WTC11 (cell line): ENCODE data around the gene TNFSF13B. TPM values are rescaled to one million over a fixed set of nuclear protein-coding genes. Genes with fewer than 3 reads are reported as not detected.

ENCODE experiments used
- ATAC-seq: fragments of 200-7000 bp; cut with Tn5 transposase; 2 replicates; pipeline ENCODE4 v1.10.0; 2021; ENCODE audit warnings: mild to moderate bottlenecking, moderate library complexity
- CTCF ChIA-PET: fragments of 300-600 bp; sonication (Branson Sonifier 250); formaldehyde crosslinking; loops from one replicate; lab custom pipeline; 2021; ENCODE audit warnings: antibody characterized with exemption; lab: Charles Lee
- POLR2A ChIA-PET: fragments of 350-600 bp; sonication (Branson Sonifier 250); formaldehyde crosslinking; loops from one replicate; lab custom pipeline; 2021; ENCODE audit warnings: antibody characterized with exemption; lab: Charles Lee
- DNase-seq: peaks from one replicate; pipeline ENCODE4 v3.0.0; 2021; ENCODE audit warnings: low spot score
- H3K27ac Mint-ChIP-seq: 2 replicates; pipeline ENCODE4 v1.8.0; 2021; ENCODE audit warnings: mixed read lengths
- H3K27me3 Mint-ChIP-seq: 2 replicates; pipeline ENCODE4 v1.8.0; 2021; ENCODE audit warnings: low read depth, mild to moderate bottlenecking, moderate library complexity, mixed read lengths
- H3K36me3 Mint-ChIP-seq: 2 replicates; pipeline ENCODE4 v1.8.0; 2021; ENCODE audit warnings: mixed read lengths
- H3K4me1 Mint-ChIP-seq: 2 replicates; pipeline ENCODE4 v1.8.0; 2022; ENCODE audit warnings: mixed read lengths
- H3K4me3 Mint-ChIP-seq: 2 replicates; pipeline ENCODE4 v1.8.0; 2021; ENCODE audit warnings: mild to moderate bottlenecking, moderate library complexity, mixed read lengths
- H3K9me3 Mint-ChIP-seq: 2 replicates; pipeline ENCODE4 v1.8.0; 2021; ENCODE audit warnings: mixed read lengths
- ETV6 ChIP-seq: sonication (generic); formaldehyde crosslinking; IDR thresholded peaks from 2 replicates; pipeline ENCODE4 v1.8.1; 2022; ENCODE audit warnings: mild to moderate bottlenecking, missing genetic modification reagents
- FOXJ3 ChIP-seq: sonication (generic); formaldehyde crosslinking; IDR thresholded peaks from 2 replicates; pipeline ENCODE4 v1.9.0; 2021; ENCODE audit warnings: missing genetic modification reagents, mild to moderate bottlenecking, borderline replicate concordance
- GABPB1 ChIP-seq: sonication (generic); formaldehyde crosslinking; IDR thresholded peaks from 2 replicates; pipeline ENCODE4 v1.8.1; 2023; ENCODE audit warnings: mild to moderate bottlenecking, missing genetic modification reagents
- GRHL2 ChIP-seq: fragments of 250-450 bp; sonication (Bioruptor Pico); IDR thresholded peaks from 2 replicates; pipeline ENCODE4 v1.8.0; 2022; ENCODE audit warnings: mild to moderate bottlenecking, moderate library complexity; ENCODE audit not compliant: insufficient replicate concordance, severe bottlenecking
- JUN ChIP-seq: sonication (generic); formaldehyde crosslinking; IDR thresholded peaks from 2 replicates; pipeline ENCODE4 v1.8.0; 2023; ENCODE audit warnings: mild to moderate bottlenecking, missing genetic modification reagents
- KAT7 ChIP-seq: sonication (generic); formaldehyde crosslinking; IDR thresholded peaks from 2 replicates; pipeline ENCODE4 v1.8.1; 2023; ENCODE audit warnings: missing genetic modification reagents, mild to moderate bottlenecking, borderline replicate concordance
- NFE2L1 ChIP-seq: sonication (generic); formaldehyde crosslinking; IDR thresholded peaks from 2 replicates; pipeline ENCODE4 v1.8.1; 2023; ENCODE audit warnings: missing genetic modification reagents
- NR3C1 ChIP-seq: sonication (generic); formaldehyde crosslinking; conservative IDR thresholded peaks from 2 replicates; pipeline ENCODE4 v1.8.1; 2023; ENCODE audit warnings: low read depth, mild to moderate bottlenecking, missing genetic modification reagents
- RORB ChIP-seq: fragments of 250-450 bp; sonication (Bioruptor Pico); IDR thresholded peaks from 2 replicates; pipeline ENCODE4 v1.9.0; 2021; ENCODE audit warnings: mild to moderate bottlenecking
- ZNF232 ChIP-seq: sonication (generic); formaldehyde crosslinking; IDR thresholded peaks from 2 replicates; pipeline ENCODE4 v1.8.0; 2022; ENCODE audit warnings: mild to moderate bottlenecking, missing genetic modification reagents
- ZNF671 ChIP-seq: fragments of 250-450 bp; sonication (Bioruptor Pico); IDR thresholded peaks from 2 replicates; pipeline ENCODE4 v1.8.0; 2021; ENCODE audit warnings: mild to moderate bottlenecking
- total RNA-seq: library from RNA; stranded (reverse); gene quantifications from 3 replicates; pipeline ENCODE4 v1.2.3, GENCODE V29; 2021
- TF ChIP-seq, protein P1 (sequence below): sonication (generic); formaldehyde crosslinking; IDR thresholded peaks from 2 replicates; pipeline ENCODE4 v1.8.0; 2022; ENCODE audit warnings: mild to moderate bottlenecking, missing genetic modification reagents
- TF ChIP-seq, protein P2 (sequence below): sonication (generic); formaldehyde crosslinking; IDR thresholded peaks from 2 replicates; pipeline ENCODE4 v1.8.1; 2022; ENCODE audit warnings: mild to moderate bottlenecking, missing genetic modification reagents, moderate library complexity, borderline replicate concordance
- TF ChIP-seq, protein P3 (sequence below): fragments of 250-450 bp; sonication (Bioruptor Pico); conservative IDR thresholded peaks from 2 replicates; pipeline ENCODE4 v1.9.0; 2021; ENCODE audit warnings: mild to moderate bottlenecking
- TF ChIP-seq, protein P4 (sequence below): sonication (generic); formaldehyde crosslinking; IDR thresholded peaks from 2 replicates; pipeline ENCODE4 v1.8.0; 2022; ENCODE audit warnings: mild to moderate bottlenecking, missing genetic modification reagents
- TF ChIP-seq, protein P5 (sequence below): sonication (generic); formaldehyde crosslinking; IDR thresholded peaks from 2 replicates; pipeline ENCODE4 v1.8.1; 2022; ENCODE audit warnings: low read depth, missing genetic modification reagents, borderline replicate concordance
- TF ChIP-seq, protein P6 (sequence below): fragments of 250-450 bp; sonication (Bioruptor Pico); IDR thresholded peaks from 2 replicates; pipeline ENCODE4 v1.9.0; 2021; ENCODE audit warnings: mild to moderate bottlenecking
- TF ChIP-seq, protein P7 (sequence below): sonication (generic); formaldehyde crosslinking; IDR thresholded peaks from 2 replicates; pipeline ENCODE4 v1.8.0; 2022; ENCODE audit warnings: mild to moderate bottlenecking, missing genetic modification reagents
- TF ChIP-seq, protein P8 (sequence below): sonication (generic); formaldehyde crosslinking; IDR thresholded peaks from 2 replicates; pipeline ENCODE4 v1.8.1; 2023; ENCODE audit warnings: mild to moderate bottlenecking, missing genetic modification reagents, moderate library complexity

TNFSF13B gene
- total RNA-seq, 1 experiment from 2014 or later, result 0.39 TPM

DNA sequence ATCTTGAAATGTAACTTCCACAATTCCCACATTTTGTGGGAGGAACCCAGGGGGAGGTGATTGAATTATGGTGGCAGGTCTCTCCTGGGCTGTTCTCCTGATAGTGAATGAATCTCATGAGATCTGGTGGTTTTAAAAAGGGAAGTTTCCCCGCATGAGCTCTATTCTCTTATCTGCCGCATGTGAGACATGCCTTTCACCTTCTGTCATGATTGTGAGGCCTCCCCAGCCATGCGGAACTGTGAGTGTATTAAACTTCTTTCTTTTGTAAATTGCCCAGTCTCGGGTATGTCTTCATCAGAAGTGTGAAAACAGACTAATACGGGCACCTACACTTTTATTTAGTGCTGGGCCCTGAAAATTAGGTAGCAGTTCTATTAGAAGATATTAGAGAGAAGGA lies 45.8 kb downstream of the TNFSF13B start:
- DNase-seq, result no peak
- no peaks in the 10 kb centered on the region for H3K36me3 Mint-ChIP-seq
- no peak for ATAC-seq
- TF ChIP-seq, protein P1, sequence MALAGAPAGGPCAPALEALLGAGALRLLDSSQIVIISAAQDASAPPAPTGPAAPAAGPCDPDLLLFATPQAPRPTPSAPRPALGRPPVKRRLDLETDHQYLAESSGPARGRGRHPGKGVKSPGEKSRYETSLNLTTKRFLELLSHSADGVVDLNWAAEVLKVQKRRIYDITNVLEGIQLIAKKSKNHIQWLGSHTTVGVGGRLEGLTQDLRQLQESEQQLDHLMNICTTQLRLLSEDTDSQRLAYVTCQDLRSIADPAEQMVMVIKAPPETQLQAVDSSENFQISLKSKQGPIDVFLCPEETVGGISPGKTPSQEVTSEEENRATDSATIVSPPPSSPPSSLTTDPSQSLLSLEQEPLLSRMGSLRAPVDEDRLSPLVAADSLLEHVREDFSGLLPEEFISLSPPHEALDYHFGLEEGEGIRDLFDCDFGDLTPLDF (CRISPR knock-in tag), result no peak
- no peak for TF ChIP-seq NFE2L1
- TF ChIP-seq, protein P2, sequence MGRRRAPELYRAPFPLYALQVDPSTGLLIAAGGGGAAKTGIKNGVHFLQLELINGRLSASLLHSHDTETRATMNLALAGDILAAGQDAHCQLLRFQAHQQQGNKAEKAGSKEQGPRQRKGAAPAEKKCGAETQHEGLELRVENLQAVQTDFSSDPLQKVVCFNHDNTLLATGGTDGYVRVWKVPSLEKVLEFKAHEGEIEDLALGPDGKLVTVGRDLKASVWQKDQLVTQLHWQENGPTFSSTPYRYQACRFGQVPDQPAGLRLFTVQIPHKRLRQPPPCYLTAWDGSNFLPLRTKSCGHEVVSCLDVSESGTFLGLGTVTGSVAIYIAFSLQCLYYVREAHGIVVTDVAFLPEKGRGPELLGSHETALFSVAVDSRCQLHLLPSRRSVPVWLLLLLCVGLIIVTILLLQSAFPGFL (CRISPR knock-in tag), result no peak
- TF ChIP-seq, protein P3, sequence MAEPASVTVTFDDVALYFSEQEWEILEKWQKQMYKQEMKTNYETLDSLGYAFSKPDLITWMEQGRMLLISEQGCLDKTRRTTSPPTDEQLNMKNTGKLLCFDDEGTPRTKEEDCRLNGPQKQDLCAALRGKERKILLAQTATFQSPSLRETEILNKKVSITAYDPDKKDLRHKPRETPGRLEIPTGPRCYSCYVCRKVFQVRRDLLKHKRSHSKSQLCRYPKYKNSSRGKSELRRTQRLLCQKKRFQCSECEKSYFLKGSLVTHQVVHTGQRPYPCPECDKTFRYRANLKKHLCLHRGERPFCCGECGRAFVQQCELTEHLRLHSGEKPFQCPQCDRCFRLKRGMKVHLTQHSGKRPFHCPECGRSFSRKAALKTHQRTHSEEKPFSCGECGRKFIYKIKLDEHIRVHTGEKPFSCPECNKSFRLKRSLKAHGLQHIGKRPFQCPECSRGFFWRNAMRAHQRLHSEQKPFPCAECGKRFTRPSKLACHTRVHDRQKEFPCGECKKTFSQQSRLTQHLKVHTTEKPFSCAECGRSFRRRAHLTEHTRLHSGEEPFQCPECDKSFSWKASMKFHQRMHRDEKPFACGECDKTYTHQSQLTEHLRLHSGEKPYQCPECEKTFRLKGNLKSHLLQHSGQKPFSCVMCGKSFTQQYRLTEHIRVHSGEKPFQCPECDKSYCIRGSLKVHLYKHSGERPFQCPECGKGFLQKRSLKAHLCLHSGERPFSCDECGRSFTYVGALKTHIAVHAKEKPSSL, result no peak
- no peak for TF ChIP-seq FOXJ3 (CRISPR knock-in tag)
- TF ChIP-seq RORB (CRISPR knock-in tag), result no peak
- TF ChIP-seq, protein P4, sequence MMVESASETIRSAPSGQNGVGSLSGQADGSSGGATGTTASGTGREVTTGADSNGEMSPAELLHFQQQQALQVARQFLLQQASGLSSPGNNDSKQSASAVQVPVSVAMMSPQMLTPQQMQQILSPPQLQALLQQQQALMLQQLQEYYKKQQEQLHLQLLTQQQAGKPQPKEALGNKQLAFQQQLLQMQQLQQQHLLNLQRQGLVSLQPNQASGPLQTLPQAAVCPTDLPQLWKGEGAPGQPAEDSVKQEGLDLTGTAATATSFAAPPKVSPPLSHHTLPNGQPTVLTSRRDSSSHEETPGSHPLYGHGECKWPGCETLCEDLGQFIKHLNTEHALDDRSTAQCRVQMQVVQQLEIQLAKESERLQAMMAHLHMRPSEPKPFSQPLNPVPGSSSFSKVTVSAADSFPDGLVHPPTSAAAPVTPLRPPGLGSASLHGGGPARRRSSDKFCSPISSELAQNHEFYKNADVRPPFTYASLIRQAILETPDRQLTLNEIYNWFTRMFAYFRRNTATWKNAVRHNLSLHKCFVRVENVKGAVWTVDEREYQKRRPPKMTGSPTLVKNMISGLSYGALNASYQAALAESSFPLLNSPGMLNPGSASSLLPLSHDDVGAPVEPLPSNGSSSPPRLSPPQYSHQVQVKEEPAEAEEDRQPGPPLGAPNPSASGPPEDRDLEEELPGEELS (CRISPR knock-in tag), result no peak
- no peak for TF ChIP-seq ZNF671 (CRISPR knock-in tag)
- TF ChIP-seq, protein P5, sequence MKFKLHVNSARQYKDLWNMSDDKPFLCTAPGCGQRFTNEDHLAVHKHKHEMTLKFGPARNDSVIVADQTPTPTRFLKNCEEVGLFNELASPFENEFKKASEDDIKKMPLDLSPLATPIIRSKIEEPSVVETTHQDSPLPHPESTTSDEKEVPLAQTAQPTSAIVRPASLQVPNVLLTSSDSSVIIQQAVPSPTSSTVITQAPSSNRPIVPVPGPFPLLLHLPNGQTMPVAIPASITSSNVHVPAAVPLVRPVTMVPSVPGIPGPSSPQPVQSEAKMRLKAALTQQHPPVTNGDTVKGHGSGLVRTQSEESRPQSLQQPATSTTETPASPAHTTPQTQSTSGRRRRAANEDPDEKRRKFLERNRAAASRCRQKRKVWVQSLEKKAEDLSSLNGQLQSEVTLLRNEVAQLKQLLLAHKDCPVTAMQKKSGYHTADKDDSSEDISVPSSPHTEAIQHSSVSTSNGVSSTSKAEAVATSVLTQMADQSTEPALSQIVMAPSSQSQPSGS (CRISPR knock-in tag), result no peak
- TF ChIP-seq, protein P6, sequence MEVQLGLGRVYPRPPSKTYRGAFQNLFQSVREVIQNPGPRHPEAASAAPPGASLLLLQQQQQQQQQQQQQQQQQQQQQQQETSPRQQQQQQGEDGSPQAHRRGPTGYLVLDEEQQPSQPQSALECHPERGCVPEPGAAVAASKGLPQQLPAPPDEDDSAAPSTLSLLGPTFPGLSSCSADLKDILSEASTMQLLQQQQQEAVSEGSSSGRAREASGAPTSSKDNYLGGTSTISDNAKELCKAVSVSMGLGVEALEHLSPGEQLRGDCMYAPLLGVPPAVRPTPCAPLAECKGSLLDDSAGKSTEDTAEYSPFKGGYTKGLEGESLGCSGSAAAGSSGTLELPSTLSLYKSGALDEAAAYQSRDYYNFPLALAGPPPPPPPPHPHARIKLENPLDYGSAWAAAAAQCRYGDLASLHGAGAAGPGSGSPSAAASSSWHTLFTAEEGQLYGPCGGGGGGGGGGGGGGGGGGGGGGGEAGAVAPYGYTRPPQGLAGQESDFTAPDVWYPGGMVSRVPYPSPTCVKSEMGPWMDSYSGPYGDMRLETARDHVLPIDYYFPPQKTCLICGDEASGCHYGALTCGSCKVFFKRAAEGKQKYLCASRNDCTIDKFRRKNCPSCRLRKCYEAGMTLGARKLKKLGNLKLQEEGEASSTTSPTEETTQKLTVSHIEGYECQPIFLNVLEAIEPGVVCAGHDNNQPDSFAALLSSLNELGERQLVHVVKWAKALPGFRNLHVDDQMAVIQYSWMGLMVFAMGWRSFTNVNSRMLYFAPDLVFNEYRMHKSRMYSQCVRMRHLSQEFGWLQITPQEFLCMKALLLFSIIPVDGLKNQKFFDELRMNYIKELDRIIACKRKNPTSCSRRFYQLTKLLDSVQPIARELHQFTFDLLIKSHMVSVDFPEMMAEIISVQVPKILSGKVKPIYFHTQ (CRISPR knock-in tag), result no peak
- TF ChIP-seq KAT7 (CRISPR knock-in tag), result no peak
- no peak for TF ChIP-seq NR3C1
- no peak for TF ChIP-seq ETV6 (CRISPR knock-in tag)
- TF ChIP-seq, all 79 proteins: peak for 0
- CTCF ChIA-PET, result no interaction called here
- Mint-ChIP-seq H3K27ac (no peak overlapping the region), H3K27me3 (no peaks in the 10 kb centered on the region; the same call in 1 of the 2 replicates), H3K9me3 (peaks cover 8% of the 10 kb centered on the region), H3K4me1 (peaks cover 14% of the 10 kb centered on the region), H3K4me3 (no peak overlapping the region)
- POLR2A ChIA-PET, result no interaction called here

DNA sequence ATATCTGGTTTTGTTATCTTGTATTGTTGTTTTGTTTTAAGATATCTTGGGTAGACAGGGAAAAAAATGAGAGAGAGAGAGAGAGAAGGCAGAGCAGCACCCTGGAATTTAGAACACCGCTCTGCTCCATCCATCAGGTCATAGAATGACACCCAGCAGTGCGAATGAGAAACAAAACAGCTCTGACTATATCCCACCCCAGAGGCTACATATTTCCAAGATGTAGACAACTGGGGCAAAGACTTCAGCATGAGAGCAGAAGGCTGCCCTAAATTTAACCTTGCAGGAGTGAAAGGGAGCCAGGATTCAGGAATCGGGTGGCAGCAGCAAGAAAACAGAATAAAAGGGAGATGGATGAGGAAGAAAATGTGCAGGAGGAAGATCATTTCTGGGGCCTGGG lies 46.5 kb downstream of the TNFSF13B start:
- no peaks in the 10 kb centered on the region; the same call in 1 of the 2 replicates for H3K27me3 Mint-ChIP-seq
- no peak for ATAC-seq

More for the DNA sequence above, 46.5 kb downstream of the TNFSF13B start:
- DNase-seq, result no peak
- H3K36me3 Mint-ChIP-seq, result no peaks in the 10 kb centered on the region
- peaks cover 14% of the 10 kb centered on the region for H3K4me1 Mint-ChIP-seq
- ChIA-PET POLR2A (no interaction called here), CTCF (interaction anchor here (0.6 kb wide), 1 partner anchor 192 kb away, joined by 4 read pairs; no protein-coding TSS in a partner anchor)
- TF ChIP-seq GRHL2 (CRISPR knock-in tag), result no peak
- TF ChIP-seq RORB (CRISPR knock-in tag), result no peak
- TF ChIP-seq, protein P7, sequence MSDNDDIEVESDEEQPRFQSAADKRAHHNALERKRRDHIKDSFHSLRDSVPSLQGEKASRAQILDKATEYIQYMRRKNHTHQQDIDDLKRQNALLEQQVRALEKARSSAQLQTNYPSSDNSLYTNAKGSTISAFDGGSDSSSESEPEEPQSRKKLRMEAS, result no peak
- TF ChIP-seq, protein P8, sequence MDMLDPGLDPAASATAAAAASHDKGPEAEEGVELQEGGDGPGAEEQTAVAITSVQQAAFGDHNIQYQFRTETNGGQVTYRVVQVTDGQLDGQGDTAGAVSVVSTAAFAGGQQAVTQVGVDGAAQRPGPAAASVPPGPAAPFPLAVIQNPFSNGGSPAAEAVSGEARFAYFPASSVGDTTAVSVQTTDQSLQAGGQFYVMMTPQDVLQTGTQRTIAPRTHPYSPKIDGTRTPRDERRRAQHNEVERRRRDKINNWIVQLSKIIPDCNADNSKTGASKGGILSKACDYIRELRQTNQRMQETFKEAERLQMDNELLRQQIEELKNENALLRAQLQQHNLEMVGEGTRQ, result no peak
- no peak for TF ChIP-seq ZNF232 (CRISPR knock-in tag)
- no peak for TF ChIP-seq JUN (CRISPR knock-in tag)
- no peak for TF ChIP-seq GABPB1 (CRISPR knock-in tag)
- TF ChIP-seq NFE2L1, result no peak
- TF ChIP-seq, protein P4 (CRISPR knock-in tag), result no peak
- H3K9me3 Mint-ChIP-seq, result peaks cover 8% of the 10 kb centered on the region
- H3K27ac Mint-ChIP-seq, result no peak overlapping the region
- no peak overlapping the region for H3K4me3 Mint-ChIP-seq
